Mesodermal cell (in vitro differentiated cells): Measurements from ENCODE around the gene NAV2.

Experiments
- H3K27ac ChIP-seq: 2 replicates; pipeline ENCODE4 v1.7.0; 2013; ENCODE audit warnings: mild to moderate bottlenecking, low read depth, low read length, moderate library complexity; ENCODE audit not compliant: severe bottlenecking
- H3K36me3 ChIP-seq: 2 replicates; pipeline ENCODE4 v1.7.1; 2013; ENCODE audit warnings: mild to moderate bottlenecking, low read length, moderate library complexity; ENCODE audit not compliant: control insufficient read depth, insufficient read depth
- H3K4me1 ChIP-seq: one replicate; pipeline ENCODE4 v1.7.1; 2013; ENCODE audit warnings: mild to moderate bottlenecking, low read length; ENCODE audit not compliant: insufficient read depth, control insufficient read depth, poor library complexity, severe bottlenecking
- H3K4me3 ChIP-seq: 2 replicates; pipeline ENCODE4 v1.7.0; 2013; ENCODE audit warnings: low read length, control low read depth, mild to moderate bottlenecking; ENCODE audit not compliant: insufficient read depth, poor library complexity, severe bottlenecking; ENCODE audit errors: extremely low read depth
- H3K9me3 ChIP-seq: 2 replicates; pipeline ENCODE4 v1.7.1; 2013; ENCODE audit warnings: mild to moderate bottlenecking, low read length, moderate library complexity; ENCODE audit not compliant: control insufficient read depth
- WGBS, 2 experiments: methylation state at CpG; one replicate each; pipeline ENCODE4 v1.1.5; 2013; ENCODE audit warnings: missing lambda C conversion rate in 2 of 2; ENCODE audit not compliant: insufficient coverage in 2 of 2; 5-methylcytosine and 5-hydroxymethylcytosine counted together

Gene NAV2

DNA sequence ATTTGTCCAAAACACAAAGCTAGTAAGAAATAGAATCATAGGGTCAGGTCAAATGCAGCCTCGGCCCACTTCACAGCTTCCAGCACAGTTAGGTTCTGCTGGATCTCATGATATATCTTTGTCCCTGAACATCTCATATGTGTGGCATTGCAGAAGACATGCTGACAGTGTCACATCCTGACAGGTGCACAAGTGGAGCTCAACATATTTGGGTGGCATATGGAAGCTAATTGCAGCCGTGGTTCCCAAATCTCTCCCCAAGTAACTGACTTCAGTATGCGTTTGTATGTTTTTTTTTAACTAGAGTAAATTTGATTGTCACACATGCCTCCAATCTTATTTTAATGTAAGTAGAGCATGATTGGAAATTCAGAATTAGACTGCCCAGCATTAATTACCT is 33.4 kb downstream of the NAV2 start:
- 75 to 93% methylated on average over 1 to 2 of the region's 3 CpGs for WGBS, 2 experiments
- Histone ChIP-seq H3K4me1 (no peaks in the 10 kb centered on the region), H3K4me3 (no peak overlapping the region), H3K27ac (no peak overlapping the region), H3K9me3 (no peaks in the 10 kb centered on the region), H3K36me3 (no peaks in the 10 kb centered on the region)

DNA sequence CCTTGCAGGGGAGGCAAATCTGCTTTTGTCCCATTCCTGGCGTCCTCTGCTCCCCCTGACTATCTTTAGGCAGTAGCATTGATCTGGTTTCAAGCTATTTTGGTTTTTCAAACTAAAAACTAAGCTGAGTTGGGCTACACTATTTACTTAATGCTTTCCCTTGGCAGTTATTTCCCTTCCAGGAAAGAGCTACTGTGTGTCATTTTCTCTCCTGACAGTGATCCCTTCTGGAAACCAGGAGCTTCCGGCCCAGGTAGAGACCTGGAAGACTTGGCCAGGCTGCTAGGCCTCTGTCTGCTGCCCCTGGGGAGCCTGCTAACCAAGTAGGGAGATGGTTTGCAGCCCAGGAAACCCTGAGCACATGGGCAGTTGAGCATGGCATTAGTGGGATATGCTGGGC is 35.0 kb downstream of the NAV2 start:
- 93 to 100% methylated on average over 2 of the region's 2 CpGs for WGBS, 2 experiments

GRCh38 chr11:19751055-19751454 is 38.4 kb downstream of the NAV2 start:
- Histone ChIP-seq H3K36me3 (no peaks in the 10 kb centered on the region), H3K4me1 (no peaks in the 10 kb centered on the region), H3K9me3 (no peaks in the 10 kb centered on the region), H3K4me3 (no peak overlapping the region), H3K27ac (no peak overlapping the region)
- 80 to 86% methylated on average over 3 of the region's 4 CpGs for WGBS, 2 experiments

More for the DNA sequence above, 35.0 kb downstream of the NAV2 start:
- H3K36me3 ChIP-seq, result no peaks in the 10 kb centered on the region
- no peaks in the 10 kb centered on the region for H3K4me1 ChIP-seq
- H3K27ac ChIP-seq, result no peak overlapping the region
- H3K4me3 ChIP-seq, result no peak overlapping the region
- no peaks in the 10 kb centered on the region for H3K9me3 ChIP-seq

GRCh38 chr11:19753451-19754106 is 40.9 kb downstream of the NAV2 start:
- 74 to 89% methylated on average over 3 to 5 of the region's 5 CpGs for WGBS, 2 experiments
- no peaks in the 10 kb centered on the region for H3K9me3 ChIP-seq
- H3K27ac ChIP-seq, result no peak overlapping the region
- no peak overlapping the region for H3K4me3 ChIP-seq
- no peaks in the 10 kb centered on the region for H3K36me3 ChIP-seq
- no peaks in the 10 kb centered on the region for H3K4me1 ChIP-seq

DNA sequence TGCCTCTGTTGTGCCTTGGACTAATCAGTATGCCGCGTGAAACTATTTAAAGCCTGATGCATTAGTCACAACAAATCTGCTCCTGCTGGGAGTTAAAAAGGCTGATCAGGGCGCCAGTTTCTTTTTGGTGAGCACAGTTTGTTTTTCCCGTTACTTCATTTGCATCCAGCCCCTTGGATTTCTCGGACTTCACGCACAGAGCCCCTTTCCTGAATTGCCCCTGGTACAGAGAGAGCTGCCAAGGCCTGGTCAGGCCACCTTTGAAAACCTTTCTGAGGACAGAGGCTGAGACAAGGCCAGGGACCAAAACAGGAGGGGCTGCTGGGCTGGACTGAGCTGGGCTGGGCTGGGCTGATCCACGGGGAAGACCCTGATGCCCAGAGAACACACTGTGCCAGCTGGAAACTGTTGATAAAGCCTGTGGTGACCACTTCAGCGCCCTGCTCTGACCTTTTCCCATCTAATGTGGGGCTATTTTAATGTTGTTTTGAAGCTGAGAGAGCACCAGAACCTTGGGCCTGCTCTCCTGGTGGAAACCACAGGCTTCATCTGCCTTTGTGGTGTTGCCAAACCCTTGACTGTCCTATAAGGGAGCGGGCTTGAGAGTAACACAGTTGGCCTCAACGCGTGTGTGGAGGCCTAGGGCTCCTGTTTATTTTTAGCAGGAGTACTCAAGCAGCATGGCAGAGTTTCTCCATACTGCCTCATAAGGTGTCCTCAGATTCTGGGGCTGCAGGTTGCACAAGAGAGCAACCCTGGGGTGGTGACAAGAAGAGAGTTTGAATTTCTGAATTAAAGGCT is 44.2 kb downstream of the NAV2 start:
- Histone ChIP-seq H3K4me3 (no peak overlapping the region), H3K4me1 (no peaks in the 10 kb centered on the region), H3K36me3 (no peaks in the 10 kb centered on the region), H3K9me3 (no peaks in the 10 kb centered on the region), H3K27ac (peak overlapping the region; percentile 29)
- 65 to 66% methylated on average over 10 to 11 of the region's 11 CpGs for WGBS, 2 experiments

DNA sequence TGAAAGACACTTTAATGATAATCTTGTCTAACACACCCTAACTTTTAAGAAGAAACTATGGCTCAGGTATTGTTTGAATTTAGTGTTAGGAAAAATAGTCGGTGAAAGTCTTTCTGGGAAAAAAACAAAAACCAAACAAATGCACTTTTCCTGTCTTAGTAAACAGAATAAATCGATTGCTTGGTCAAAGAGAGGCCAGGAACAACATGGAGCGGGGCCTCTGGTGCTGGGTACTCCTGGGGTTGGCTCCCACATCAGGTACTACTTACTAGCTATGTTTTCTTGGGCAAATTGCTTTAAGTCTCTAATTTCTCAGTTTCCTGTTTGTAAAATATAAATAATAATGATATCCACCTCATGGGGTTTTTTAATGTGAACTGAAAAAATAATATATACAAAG is 46.8 kb downstream of the NAV2 start:
- no CpG with 5 or more reads among the region's 3 CpGs for WGBS, 2 experiments
- Histone ChIP-seq H3K27ac (no peak overlapping the region), H3K4me1 (no peaks in the 10 kb centered on the region)

GRCh38 chr11:19762266-19762665 is 49.6 kb downstream of the NAV2 start:
- 89 to 95% methylated on average over 1 of the region's 1 CpG for WGBS, 2 experiments
- no peaks in the 10 kb centered on the region for H3K36me3 ChIP-seq
- peaks cover 4% of the 10 kb centered on the region for H3K4me1 ChIP-seq
- H3K27ac ChIP-seq, result no peak overlapping the region
- no peaks in the 10 kb centered on the region for H3K9me3 ChIP-seq
- H3K4me3 ChIP-seq, result no peak overlapping the region

More for the DNA sequence above, 46.8 kb downstream of the NAV2 start:
- H3K9me3 ChIP-seq, result no peaks in the 10 kb centered on the region
- H3K4me3 ChIP-seq, result no peak overlapping the region
- no peaks in the 10 kb centered on the region for H3K36me3 ChIP-seq

- H3K36me3 ChIP-seq, result no peaks in the 10 kb centered on the region
- WGBS, 2 experiments, result 78 to 79% methylated on average over 7 of the region's 7 CpGs
- peaks cover 8% of the 10 kb centered on the region for H3K4me1 ChIP-seq
- H3K9me3 ChIP-seq, result no peaks in the 10 kb centered on the region
- no peak overlapping the region for H3K4me3 ChIP-seq
- no peak overlapping the region for H3K27ac ChIP-seq
Observed at GRCh38 chr11:19763330-19763729, 50.7 kb downstream of the NAV2 start.

DNA sequence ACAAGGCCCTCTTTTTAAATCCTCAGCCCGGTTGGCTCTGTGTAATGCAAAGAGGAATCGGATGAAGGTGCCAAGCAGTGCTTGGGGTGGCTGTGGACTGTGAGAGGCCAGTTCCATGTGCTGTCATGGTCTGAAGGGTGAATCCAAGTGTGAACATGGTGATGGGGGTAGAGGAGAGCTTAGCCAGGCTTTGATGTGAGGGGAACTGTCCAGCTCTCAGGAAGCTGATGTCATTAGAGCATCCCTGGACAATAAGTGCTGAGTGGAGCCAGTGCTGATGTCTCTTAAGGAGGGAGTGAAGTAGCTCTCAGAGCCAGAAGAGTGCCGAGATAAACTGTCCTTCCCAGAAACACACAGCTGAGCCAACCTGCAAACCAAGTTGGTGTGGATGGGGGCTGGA is 53.6 kb downstream of the NAV2 start:
- Histone ChIP-seq H3K9me3 (no peaks in the 10 kb centered on the region), H3K4me3 (no peak overlapping the region), H3K36me3 (no peaks in the 10 kb centered on the region), H3K27ac (no peak overlapping the region), H3K4me1 (peaks cover 16% of the 10 kb centered on the region)
- 89 to 100% methylated on average over 1 to 3 of the region's 3 CpGs for WGBS, 2 experiments

GRCh38 chr11:19766810-19767209 is 54.2 kb downstream of the NAV2 start:
- WGBS, 2 experiments, result 82% methylated on average over 1 of the region's 1 CpG; no CpG with 5 or more reads in 1 of the 2 experiments
- H3K9me3 ChIP-seq, result no peaks in the 10 kb centered on the region
- H3K4me1 ChIP-seq, result peaks cover 19% of the 10 kb centered on the region
- no peaks in the 10 kb centered on the region for H3K36me3 ChIP-seq
- H3K27ac ChIP-seq, result no peak overlapping the region
- H3K4me3 ChIP-seq, result no peak overlapping the region

DNA sequence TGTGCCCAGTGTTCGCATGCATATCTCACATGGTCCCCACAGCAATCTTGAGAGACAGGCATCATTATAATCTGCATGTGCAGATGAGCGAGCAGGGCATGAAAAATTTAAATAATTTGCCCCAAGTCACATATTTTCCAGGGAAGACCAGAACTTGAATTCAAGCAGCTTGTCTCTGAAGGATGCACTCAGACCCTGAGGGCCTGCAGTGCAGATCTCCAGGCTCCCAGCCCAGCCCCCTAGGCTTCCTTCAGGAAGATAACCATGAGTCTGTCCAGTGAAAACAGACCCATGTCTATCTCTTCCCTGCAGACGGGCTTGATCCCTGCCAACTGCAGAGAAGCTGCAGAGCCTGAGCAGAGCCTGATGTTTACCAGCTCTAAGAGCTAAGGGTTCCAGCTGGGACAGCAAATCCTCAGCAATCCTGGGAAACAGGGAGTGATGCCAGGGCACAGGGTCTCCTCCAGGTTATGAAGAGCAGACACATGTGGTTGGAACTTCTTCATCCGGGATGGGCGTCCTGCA is 55.1 kb downstream of the NAV2 start:
- H3K4me1 ChIP-seq, result peaks cover 26% of the 10 kb centered on the region
- H3K9me3 ChIP-seq, result no peaks in the 10 kb centered on the region
- H3K36me3 ChIP-seq, result no peaks in the 10 kb centered on the region
- H3K4me3 ChIP-seq, result no peak overlapping the region
- WGBS, 2 experiments, result 90 to 93% methylated on average over 5 of the region's 5 CpGs
- H3K27ac ChIP-seq, result peak overlapping the region; percentile 72
